HG02970 (cell line): ENCODE results near the gene BBX.

Experiments
- ATAC-seq: cut with Tn5 transposase; IDR thresholded peaks from one replicate; pipeline ENCODE4 v1.9.1; 2021; ENCODE audit warnings: mild to moderate bottlenecking, moderate library complexity, moderate number of reproducible peaks; ENCODE audit not compliant: unreplicated experiment, low FRiP score

Gene BBX

DNA sequence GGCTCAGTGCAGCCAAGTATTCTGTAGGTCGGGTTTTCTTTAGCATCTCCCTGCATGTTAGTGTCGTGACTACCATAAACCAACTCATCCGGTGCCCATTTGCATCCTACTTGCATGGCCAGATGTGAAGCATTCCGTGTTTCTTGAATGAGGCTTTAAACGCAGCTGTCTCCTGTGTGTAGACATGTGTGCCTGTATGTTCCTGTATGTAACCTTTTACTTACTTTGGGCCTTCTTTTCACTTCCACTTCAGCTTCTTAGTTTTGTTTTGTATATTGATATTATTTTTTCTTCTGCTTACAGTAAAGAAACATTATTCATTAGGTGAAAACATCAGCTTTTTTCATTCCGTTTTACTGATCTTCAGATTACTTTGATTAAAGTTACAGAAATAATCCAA, 267.9 kb downstream of the BBX start:
- ATAC-seq: no peak

DNA sequence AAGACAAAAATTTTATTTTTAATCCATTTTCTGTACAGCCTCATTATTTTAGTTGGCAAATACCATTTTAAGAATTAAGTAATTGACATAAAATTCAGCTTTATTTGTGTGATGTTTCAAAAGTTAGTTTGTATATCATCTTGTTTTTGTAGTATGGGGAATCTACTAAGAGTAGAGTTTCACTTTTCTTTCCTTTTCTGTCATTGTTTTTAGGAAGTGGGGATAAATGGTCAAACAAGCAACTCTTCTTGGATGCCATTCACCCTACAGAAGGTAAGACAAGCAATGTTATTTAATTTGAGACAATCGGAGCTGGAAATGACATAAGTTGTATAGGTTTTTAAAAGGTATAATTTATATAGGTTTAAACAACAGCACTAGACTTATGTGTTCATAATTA, 268.3 kb downstream of the BBX start:
- no peak for ATAC-seq

DNA sequence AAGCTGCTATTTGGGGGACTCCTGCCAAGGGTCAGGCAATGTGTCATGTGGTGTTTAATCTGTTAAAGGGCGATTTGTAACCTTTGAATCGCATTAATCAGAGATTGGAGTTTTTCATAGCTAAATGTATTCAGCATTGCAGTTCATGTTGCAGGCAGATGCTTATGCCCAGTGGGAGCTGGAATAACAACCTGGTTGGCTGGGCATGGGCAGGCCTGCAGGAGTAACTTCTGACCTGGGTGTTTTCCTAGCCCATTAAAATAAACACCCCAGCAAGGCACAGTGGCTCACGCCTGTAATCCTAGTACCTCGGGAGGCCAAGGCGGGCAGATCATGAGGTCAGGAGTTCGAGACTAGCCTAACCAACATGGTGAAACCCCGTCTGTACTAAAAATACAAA, 268.7 kb downstream of the BBX start:
- ATAC-seq: no peak

DNA sequence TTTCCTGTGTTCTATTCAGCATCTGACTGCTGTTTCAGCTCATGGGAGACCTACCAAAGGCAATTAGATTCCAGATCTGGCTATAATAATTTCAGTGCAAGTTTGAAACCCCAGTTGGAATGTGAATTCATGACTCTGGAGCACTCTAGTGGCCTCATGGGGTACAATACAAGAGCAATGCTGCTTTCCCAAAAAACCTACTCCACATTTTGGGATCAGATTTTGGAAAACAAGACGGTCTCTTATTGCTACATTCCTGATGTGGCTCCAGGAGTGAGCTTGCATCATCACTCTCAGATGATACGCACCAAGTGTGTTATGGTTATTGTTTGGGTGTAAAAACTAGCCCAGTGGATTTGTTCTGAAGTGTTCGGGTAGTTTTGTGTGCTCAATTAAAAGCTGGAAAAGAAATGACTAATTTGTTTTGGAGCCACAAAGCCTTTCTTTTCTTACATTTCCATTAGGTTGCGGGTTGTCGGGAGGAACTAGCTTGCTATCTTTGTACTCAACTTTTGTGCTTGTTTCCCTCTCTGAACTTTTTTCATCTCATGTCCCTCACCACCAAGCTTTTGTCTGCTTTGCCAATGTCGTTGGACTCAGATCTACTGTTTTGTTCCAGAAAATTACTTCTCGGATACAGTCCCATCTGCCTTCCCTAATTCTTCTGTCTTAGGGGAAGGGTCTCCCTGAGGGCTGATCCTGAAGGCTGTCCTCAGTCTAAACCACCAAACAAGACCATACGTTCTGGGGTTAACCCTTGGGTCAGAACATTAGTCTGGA, 272.1 kb downstream of the BBX start:
- no peak for ATAC-seq

DNA sequence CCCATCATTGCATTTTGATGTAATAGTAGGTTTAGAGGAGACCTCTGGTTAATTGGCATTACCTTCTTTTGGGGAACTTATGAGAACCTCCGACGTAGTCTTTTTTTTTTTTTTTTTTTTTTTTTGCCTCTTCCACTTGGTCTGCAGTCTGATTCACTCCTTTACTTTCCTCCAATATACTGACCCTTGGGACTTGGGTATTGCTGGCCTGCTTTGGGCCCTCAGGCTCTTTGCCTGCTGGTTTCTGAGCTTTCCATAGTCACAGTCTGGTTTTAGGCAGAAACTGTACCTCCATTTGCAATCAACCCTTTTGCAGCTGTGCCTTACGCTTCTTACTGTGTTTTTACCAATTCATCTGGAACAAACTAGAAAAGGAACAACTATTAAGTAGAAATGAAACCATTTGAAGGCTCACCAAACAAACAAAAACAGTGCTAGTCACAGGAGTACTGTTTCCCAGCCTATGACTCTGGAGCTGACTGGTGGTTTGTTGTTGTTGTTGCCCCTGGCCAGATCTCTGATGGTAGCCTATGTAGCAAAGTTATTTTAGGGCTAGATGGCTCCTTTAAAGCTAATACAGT, 272.8 kb downstream of the BBX start:
- no peak for ATAC-seq

DNA sequence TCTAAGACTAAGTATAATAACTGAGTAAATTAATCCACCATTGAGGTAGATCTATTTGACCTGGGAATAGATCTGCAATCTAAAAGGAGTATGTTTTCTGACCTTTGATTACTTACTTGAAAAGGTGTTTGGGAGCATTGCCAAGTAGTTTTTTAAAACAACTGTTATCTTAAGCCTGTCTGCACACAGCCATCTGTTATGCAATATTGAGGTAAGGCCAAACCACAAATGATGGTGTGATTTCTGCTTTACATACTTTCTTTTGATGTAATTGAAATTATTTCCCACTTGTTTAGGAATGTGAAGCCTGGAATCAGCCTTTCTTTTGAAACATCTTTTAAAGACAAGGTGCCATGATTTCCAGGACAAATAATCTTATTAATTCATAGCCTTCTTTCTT, 274.0 kb downstream of the BBX start:
- ATAC-seq: no peak

DNA sequence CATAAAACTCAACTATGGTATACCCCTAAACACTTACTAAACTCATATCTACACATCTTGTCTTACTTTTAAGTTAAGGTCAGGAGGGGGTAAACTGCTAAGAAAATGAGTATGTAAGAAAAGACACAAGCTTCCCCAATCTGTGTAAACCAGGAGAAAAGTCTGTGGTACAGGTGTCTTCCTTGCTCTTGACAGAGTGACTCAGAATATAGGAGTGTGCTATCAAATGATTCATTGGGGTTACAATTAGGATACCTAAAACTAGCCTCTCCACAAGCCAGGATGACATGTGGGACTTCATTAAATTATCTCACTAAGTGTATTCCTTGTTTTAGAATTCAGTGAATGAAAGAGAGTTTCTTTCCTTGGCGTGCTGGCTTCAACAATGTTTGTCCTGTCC, 274.8 kb downstream of the BBX start:
- no peak for ATAC-seq

DNA sequence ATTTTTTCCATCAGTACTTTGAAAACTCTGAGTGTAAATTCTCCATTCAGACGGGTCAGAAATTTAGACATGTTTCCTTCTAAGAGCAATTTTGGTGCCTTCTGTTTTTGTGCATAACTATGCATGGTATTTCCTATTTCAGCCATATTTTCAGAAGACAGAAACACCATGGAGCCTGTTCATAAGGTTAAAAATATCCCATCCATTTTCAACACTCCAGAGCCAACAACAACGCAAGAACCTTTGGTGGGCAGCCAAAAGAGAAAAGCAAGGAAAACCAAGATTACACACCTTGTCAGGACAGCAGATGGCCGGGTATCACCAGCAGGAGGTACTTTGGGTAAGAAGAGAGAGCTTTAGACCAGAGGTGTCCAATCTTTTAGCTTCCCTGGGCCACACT, 275.6 kb downstream of the BBX start:
- no peak for ATAC-seq

DNA sequence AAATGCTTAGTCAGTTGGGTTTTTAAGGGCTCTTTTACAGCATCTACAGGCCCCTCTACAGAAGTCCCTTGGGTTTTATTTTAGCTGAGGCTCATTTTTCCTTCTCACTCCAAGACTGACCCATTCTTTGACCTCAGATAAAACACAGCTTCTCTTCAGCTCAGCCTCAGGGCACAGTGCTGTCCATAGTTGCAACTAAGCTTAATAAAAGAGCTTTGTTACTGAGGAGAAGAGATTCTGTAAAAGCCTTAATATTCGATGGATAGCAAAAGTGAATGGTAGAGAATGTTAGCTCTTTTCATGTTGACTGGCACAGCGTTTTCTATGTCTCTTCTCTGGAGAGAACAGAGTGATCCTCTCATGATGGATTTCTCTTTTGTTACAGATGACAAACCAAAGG, 277.9 kb downstream of the BBX start:
- ATAC-seq: no peak

DNA sequence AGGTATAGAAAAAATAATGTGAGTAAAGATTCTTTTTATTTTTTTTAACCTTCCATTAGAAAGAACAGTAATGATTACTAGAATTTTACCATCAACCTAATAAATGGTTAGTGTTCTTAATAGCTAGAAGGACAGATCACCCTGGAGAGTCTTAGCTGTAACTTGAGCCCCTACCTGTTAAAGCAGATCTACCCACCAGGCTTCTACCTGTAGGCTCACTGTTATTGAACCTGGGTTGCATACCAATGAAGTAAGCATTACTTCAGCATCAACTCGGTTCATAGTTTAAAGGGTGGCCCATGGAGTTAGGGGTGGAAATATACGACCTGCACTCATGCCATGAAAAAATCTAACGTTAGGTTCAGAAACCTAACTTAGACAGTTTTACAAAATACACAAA, 280.4 kb downstream of the BBX start:
- ATAC-seq: no peak

DNA sequence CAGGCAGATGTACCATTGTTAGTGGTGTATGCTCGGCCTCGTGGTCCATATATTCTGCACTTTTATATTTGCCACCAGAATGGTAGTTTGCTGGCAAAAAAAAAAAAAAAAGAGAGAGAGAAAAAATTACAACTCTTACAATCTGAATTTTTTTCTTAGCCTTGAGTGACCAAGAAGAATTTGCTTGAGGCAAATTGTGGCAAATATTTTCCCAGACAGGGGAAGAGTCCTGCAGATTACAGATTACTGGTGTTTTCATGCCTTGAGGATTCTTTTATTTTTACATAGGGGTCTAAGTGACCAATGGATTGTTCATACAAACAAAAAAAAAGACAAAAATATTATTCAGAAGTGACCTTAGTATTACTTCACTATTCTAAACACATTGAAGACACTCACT, 283.3 kb downstream of the BBX start:
- ATAC-seq: no peak

DNA sequence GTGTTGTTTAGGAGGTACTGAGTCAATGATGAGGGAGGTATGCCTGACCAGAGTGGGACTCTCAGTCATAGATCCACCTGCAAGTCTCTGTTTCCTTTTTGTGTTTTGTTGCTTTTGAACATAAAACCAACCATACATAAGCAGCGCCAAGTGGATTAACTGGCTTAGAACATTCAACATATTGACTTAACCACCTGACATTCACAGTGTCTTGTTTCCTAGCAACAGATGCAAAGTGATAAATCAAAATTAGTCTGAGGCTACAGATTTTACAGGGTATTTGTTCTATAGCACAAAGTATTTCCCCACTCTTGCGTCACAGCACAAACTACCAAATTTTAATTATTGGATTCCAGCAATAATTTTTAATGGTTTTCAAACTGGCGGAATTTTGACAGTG, 283.8 kb downstream of the BBX start:
- no peak for ATAC-seq

DNA sequence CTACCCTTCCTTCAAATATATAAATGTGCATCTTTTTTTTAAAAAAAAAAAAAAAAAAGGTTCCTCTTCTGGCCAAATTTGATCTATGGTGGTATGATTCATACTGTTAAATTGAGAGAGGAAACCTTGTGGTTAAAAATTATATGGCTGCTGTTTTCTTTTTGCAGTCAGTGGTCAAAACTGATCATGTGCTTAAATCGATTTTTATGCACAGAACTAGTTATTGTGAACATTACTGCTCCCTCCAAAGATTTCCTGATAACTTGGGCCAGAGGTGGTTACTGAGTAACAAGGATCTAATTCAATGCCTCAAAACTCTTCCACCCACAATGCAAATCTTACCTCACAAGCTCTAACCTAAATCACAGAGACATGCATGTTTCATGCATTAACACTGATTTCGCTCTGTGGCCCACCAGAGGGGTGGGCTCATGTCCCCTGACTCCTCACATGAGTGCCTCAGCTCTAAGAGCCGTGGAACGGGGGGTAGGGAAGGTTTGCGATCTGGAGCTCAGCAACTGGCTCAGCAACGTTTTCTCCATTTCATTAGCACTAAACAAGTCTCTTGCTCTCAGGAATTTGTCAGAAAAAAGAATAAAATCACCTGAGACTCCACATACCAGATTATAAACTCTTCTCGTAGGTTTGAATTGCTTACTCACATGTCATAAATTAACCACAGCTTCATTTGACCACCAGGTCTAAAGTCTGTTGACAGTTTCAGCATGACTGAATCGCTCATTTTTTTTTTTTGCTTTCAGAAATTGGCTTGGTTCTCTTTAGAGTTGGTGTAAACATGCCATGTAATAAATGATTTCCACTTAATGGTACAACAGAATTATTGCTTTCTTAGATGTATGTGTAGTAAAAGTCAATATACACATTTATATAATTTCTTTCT, 287.7 kb downstream of the BBX start:
- no peak for ATAC-seq

DNA sequence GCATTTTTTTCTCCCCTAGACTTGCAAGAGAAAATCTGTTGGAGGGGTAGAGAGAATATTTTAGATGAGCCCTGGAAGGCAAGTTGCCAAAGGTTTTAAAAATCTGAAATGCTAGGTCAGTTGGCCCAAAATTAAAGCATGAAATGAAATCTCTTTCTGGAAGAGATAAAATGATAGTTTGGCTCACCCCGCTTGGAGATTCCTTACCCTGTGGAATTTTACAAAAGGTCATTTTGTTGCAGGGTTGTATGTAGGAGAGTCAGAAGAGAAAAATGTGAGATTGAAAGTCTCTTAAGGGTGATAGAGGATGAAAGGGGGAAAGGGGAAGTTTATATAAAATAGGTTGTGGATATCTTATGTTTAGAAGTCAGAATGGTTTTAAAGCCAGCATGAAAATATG, 290.3 kb downstream of the BBX start:
- no peak for ATAC-seq

DNA sequence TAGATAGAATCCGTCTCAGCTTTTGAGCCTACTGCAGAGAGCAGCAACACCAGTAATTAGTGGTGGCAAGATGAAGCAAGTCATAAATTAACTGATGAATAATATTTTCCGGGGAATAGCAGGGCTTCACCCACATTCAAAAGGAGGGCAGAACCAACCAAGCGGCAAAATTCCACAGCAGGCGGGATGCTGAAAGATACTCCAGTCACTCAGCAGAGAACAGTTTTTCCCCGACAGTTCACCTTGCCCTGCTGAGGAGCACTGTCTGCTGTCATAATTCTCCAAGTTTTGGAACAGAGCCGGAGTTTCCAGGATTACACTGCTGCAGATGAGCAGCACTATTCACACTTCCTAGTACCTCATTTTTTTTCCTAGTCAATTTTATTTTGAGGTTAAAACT, 293.3 kb downstream of the BBX start:
- ATAC-seq: no peak

DNA sequence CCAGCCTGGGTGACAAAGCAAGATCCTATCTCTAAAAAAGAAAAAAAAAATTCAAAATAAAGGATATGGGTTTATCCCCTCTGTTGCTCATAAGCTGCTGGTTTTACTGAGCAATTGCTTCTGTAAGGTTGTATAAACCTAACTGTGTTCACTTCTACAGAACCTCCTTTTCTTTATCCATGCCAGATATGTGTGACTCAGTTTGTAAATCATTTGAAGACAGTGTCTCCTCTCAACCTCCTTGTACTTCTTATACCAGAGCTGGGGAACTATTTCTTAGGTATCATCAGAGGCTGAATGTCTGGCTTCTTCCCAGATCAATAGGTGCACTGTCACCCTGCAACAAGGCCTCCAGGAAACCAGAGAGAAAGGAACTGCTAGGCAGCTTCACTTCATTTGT, 294.3 kb downstream of the BBX start:
- no peak for ATAC-seq

DNA sequence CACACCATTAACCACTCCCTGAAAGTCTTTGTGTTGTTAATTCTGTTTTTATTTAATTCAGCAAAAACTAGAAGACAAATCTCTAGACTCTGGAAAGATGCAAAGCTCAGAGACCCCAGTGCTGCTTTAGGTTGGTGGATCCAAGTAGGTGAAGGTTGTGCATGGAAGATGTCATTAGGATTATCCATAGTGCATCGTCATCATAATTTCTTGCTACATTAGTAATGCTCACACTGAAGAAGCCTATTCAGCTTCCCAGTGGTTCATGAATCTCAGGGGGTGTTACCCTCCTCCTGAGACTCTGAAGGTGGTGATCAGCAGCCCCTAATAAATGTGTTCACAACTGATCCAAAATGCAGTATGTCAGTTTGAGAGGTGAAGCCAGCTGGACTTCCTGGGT, 295.3 kb downstream of the BBX start:
- ATAC-seq: no peak

DNA sequence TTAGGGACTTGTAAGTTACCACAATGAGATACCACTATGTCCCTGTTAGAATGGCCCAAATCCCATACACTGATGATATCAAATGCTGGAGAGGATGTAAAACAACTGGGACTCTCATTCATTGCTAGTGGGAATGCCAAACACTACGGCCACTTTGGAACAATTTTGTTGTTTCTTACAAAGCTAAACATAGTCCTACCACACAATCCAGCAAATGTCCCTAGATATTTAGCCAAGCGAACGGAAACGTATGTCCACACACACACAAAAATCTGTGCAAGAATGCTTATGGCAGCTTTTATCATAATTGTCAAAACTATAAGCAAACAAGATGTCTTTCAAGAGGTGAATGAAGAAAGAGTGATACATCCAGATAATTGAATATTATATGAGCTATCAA, 296.9 kb downstream of the BBX start:
- ATAC-seq: no peak

DNA sequence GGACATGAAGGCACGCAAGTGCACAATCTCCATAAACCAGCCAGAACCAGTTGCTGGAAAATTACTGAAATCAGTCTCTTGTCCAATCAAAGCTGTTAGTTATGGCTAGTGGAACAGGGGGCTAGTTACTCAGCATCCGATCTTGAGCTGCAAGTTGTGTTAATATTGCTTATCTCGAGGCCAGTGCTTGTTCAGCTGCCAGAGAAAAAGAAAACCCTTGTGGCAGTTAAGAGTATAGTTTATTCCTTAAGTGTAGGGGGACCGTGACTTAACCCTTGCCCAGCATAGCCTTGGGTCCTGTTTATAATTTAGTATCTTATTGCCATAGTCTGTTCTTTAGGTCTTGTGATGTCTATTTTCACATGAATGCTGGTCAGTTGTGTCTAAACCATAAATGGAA, 299.5 kb downstream of the BBX start:
- ATAC-seq: no peak

DNA sequence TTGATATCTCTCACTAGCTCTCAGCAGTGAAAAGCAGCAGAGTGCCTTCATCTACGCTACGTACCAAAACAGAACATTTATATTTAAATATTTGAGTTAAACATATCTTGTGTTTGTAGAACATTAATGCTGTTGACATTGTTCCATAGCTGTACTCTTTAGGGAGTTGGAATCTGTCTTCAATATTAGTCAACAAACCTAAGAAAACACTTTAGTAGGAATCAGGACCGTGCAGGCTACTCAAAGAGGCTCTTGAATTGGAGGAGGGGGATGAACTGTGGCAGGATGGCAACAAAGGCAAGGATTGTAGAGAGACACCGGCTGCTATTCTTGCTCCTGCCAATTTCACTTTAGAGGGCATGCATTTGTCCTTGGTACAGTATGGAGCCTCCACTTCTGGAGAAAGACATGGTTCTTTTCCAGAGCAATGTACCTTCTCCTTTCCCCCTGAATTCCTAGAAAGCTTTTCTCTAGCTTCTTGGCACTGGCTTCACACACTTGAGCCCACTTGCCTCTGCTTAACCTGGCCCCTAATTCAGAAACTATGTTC, 302.1 kb downstream of the BBX start:
- no peak for ATAC-seq

DNA sequence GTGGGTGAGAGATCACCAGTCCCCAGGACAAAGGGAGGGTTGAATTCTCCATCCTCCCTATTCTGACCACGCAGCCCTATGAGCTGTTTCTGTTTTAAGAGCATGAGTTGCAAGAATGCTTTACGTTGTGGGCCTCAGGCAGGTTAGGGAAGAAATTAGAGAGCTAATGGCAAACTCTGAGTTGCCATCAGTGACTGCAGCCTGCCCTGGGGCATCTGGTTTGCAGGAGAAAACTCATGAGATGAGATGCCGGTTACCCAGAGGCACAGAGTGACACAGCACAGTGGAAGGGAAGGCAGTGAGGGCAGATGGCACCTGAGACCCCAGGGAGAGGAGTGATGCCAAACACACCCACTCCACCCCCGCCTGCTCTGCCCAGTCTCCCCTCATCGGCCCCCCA, 302.8 kb downstream of the BBX start:
- ATAC-seq: no peak
